GM18508 (cell line): ENCODE results near the gene LHPP.

ENCODE experiments used
- ATAC-seq: cut with Tn5 transposase; IDR thresholded peaks from one replicate; pipeline ENCODE4 v1.9.1; 2021; ENCODE audit warnings: moderate number of reproducible peaks; ENCODE audit not compliant: insufficient read depth, unreplicated experiment

The LHPP gene

GRCh38 chr10:124530816-124531215, 69.2 kb downstream of the LHPP start:
- no peak for ATAC-seq

GRCh38 chr10:124532106-124532641, 70.6 kb downstream of the LHPP start:
- ATAC-seq = no peak

- no peak for ATAC-seq
Measured at GRCh38 chr10:124532788-124533187, 71.2 kb downstream of the LHPP start.

- ATAC-seq = no peak
Measured at GRCh38 chr10:124533266-124533665, 71.6 kb downstream of the LHPP start.

- no peak for ATAC-seq
Measured at GRCh38 chr10:124534231-124534798, 72.7 kb downstream of the LHPP start.

GRCh38 chr10:124534826-124535601, 73.4 kb downstream of the LHPP start:
- no peak for ATAC-seq

GRCh38 chr10:124535731-124536495, 74.3 kb downstream of the LHPP start:
- ATAC-seq = no peak

- ATAC-seq = no peak
Measured at GRCh38 chr10:124536496-124537050, 75.0 kb downstream of the LHPP start.

GRCh38 chr10:124537166-124537725, 75.6 kb downstream of the LHPP start:
- no peak for ATAC-seq

- ATAC-seq = no peak
Measured at GRCh38 chr10:124537891-124538290, 76.3 kb downstream of the LHPP start.

GRCh38 chr10:124538706-124539105, 77.1 kb downstream of the LHPP start:
- no peak for ATAC-seq

GRCh38 chr10:124539935-124540641, 78.5 kb downstream of the LHPP start:
- ATAC-seq = no peak

GRCh38 chr10:124541076-124541903, 79.7 kb downstream of the LHPP start:
- no peak for ATAC-seq

GRCh38 chr10:124542336-124542735, 80.7 kb downstream of the LHPP start:
- no peak for ATAC-seq

GRCh38 chr10:124543146-124543545, 81.5 kb downstream of the LHPP start:
- no peak for ATAC-seq

GRCh38 chr10:124543971-124544370, 82.3 kb downstream of the LHPP start:
- no peak for ATAC-seq

GRCh38 chr10:124544711-124545110, 83.1 kb downstream of the LHPP start:
- no peak for ATAC-seq

GRCh38 chr10:124545351-124546054, 83.9 kb downstream of the LHPP start:
- ATAC-seq = no peak

- ATAC-seq = no peak
Measured at GRCh38 chr10:124546055-124546369, 84.4 kb downstream of the LHPP start.
